ENCODE data around the gene TEP1.

The TEP1 gene

GRCh38 chr14:20333494-20333841 lies 79.8 kb downstream of the TEP1 start:
- DNase-seq: no peak

- peak; percentile 57 for DNase-seq
Observed at GRCh38 chr14:20332788-20333493, 80.4 kb downstream of the TEP1 start, which contains the start of gene CCNB1IP1. TSS of gene CCNB1IP1 (minus strand) at chr14:20333279. CDS start at chr14:20316523, 16,756 bp downstream.

GRCh38 chr14:20332431-20332787 lies 80.9 kb downstream of the TEP1 start:
- no peak for DNase-seq

- no peak for DNase-seq
Observed at GRCh38 chr14:20331053-20331613, 82.2 kb downstream of the TEP1 start.

- DNase-seq: no peak
Observed at GRCh38 chr14:20329355-20329754, 83.9 kb downstream of the TEP1 start.

GRCh38 chr14:20328705-20329104 lies 84.6 kb downstream of the TEP1 start:
- no peak for DNase-seq

GRCh38 chr14:20327005-20327869 lies 86.1 kb downstream of the TEP1 start:
- DNase-seq: no peak

- no peak for DNase-seq
Observed at GRCh38 chr14:20317720-20318119, 95.6 kb downstream of the TEP1 start.
